Left kidney (tissue), 8 donors: ENCODE results near the gene PCDHA4. TPM values are rescaled to one million over a fixed set of nuclear protein-coding genes. Genes with fewer than 3 reads are reported as not detected.
"Not testable (repeated sequence)": the region's sequence is repeated elsewhere in the genome, so short reads cannot be mapped to it uniquely, and the experiment has no call there.

Source experiments
- DNase-seq: peaks from one replicate; pipeline ENCODE4 v3.0.0-alpha.2; 2013
- long read RNA-seq, 8 donors: transcript quantifications; one replicate each; lab custom pipeline, GENCODE V29; 2026
- polyA plus RNA-seq: library from polyadenylated mRNA; unstranded; fragments of 120-200 nt; gene quantifications from one replicate; pipeline ENCODE4 v1.2.1, GENCODE V29; 2013; ENCODE audit not compliant: insufficient read length

The PCDHA4 gene
- polyA plus RNA-seq, result 1.00 TPM
- long read RNA-seq, donor 1, full-length matches to known transcripts, result 2 of 2 reads
- long read RNA-seq, donor 1, partial matches to known transcripts, result 0 of 2 reads
- long read RNA-seq, donor 1, other reads (novel, unspliced or antisense), result 0 of 2 reads
- long read RNA-seq, donor 2, full-length matches to known transcripts, result 1 of 1 reads
- long read RNA-seq, donor 2, partial matches to known transcripts, result 0 of 1 reads
- long read RNA-seq, donor 2, other reads (novel, unspliced or antisense), result 0 of 1 reads
- long read RNA-seq, donor 3, full-length matches to known transcripts, result 2 of 2 reads
- long read RNA-seq, donor 3, partial matches to known transcripts, result 0 of 2 reads
- long read RNA-seq, donor 3, other reads (novel, unspliced or antisense), result 0 of 2 reads
- long read RNA-seq, donor 4, result 0 reads
- long read RNA-seq, donor 5, result 0 reads
- long read RNA-seq, donor 6, full-length matches to known transcripts, result 1 of 1 reads
- long read RNA-seq, donor 6, partial matches to known transcripts, result 0 of 1 reads
- long read RNA-seq, donor 6, other reads (novel, unspliced or antisense), result 0 of 1 reads
- long read RNA-seq, donor 7, full-length matches to known transcripts, result 1 of 1 reads
- long read RNA-seq, donor 7, partial matches to known transcripts, result 0 of 1 reads
- long read RNA-seq, donor 7, other reads (novel, unspliced or antisense), result 0 of 1 reads
- long read RNA-seq, donor 8, full-length matches to known transcripts, result 1 of 1 reads
- long read RNA-seq, donor 8, partial matches to known transcripts, result 0 of 1 reads
- long read RNA-seq, donor 8, other reads (novel, unspliced or antisense), result 0 of 1 reads

DNA sequence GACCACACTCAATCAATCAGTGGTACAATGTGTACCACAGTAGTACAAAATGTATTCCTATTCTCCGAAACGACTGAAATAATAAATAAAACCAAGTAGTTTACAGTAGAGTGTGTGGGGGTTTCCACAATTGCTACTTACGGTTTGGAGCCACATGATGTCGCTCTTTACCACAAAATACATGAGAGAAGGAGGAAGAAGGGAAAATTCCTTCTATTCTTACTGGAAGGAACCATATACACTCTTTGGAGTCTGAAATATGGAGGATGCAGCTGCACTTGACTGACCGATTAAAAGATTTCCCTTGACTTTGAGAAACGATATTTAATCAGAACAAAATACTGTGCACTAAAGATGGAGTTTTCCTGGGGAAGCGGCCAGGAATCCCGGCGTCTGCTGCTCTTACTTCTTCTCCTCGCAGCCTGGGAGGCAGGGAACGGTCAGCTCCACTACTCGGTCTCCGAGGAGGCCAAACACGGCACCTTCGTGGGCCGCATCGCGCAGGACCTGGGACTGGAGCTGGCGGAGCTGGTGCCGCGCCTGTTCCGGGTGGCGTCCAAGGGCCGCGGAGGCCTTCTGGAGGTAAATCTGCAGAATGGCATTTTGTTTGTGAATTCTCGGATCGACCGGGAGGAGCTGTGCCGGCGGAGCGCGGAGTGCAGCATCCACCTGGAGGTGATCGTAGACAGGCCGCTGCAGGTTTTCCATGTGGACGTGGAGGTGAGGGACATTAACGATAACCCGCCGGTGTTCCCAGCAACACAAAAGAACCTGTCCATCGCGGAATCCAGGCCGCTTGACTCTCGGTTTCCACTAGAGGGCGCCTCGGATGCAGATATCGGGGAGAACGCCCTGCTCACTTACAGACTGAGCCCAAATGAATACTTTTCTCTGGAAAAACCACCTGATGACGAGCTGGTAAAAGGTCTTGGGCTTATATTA is at the start of gene PCDHA4:
TSS of gene PCDHA4 (plus strand) at position 235 of the 942 bp plus-strand sequence.
- DNase-seq, result no peak

DNA sequence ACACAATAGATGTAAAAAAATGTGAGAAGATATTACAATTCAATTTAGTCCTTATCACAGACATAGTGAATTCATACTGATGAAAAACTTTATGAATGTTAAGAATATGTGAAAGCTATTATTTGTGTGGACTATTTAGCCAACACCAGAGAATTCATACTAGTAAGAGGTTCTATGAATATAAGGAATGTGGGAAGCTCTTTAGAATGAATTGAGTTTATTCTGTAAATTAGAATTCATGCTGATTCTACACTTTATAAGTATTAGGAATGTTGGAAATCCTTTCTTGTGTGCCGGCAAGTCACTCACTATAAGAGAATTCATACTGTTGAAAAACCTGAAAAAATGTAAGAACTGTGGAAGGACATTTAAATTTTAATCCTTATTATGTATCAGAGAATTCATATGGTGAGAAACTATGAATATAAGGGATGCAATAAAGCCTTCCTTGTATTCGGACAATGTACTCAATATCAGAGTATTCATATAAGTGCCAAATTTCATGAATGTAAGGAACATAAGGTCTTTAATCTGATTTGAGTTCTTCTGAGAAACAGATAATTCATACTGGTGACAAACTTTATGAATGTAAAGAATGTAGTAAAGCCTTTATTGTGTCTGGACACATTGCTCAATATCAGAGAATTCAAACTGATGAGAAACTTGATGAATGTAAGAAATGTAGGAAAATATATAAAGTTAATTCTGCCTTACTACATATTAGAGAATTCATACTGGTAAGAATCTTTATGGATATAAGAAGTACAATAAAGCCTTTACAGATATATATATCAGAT is 42.5 kb upstream of the PCDHA4 start:
- no peak for DNase-seq

- DNase-seq, result no peak
These were observed 39.4 kb upstream of the PCDHA4 start for GRCh38 chr5:140767444-140767843.

- DNase-seq, result no peak
These were observed 26.4 kb upstream of the PCDHA4 start for GRCh38 chr5:140780512-140780911.

GRCh38 chr5:140785905-140786686 is 20.8 kb upstream of the PCDHA4 start, which contains the start of gene PCDHA1:
Gene PCDHA1 (plus strand): TSS chr5:140786140.
- DNase-seq, result no peak

GRCh38 chr5:140787422-140787821 is 19.4 kb upstream of the PCDHA4 start:
- DNase-seq, result not testable (repeated sequence)

DNA sequence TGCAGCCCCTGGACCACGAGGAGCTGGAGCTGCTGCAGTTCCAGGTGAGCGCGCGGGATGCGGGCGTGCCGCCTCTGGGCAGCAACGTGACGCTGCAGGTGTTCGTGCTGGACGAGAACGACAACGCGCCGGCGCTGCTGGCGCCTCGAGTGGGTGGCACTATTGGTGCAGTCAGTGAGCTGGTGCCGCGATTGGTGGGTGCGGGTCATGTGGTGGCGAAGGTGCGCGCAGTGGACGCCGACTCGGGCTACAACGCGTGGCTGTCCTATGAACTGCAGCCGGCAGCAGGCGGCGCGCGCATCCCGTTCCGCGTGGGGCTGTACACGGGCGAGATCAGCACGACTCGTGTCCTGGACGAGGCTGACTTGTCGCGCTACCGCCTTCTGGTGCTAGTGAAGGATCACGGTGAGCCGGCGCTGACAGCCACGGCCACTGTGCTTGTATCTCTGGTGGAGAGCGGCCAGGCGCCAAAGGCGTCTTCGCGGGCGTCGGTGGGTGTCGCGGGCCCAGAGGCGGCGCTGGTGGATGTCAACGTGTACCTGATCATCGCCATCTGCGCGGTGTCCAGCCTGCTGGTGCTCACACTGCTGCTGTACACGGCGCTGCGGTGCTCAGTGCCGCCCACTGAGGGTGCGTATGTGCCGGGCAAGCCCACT is 18.9 kb upstream of the PCDHA4 start:
- not testable (repeated sequence) for DNase-seq

DNA sequence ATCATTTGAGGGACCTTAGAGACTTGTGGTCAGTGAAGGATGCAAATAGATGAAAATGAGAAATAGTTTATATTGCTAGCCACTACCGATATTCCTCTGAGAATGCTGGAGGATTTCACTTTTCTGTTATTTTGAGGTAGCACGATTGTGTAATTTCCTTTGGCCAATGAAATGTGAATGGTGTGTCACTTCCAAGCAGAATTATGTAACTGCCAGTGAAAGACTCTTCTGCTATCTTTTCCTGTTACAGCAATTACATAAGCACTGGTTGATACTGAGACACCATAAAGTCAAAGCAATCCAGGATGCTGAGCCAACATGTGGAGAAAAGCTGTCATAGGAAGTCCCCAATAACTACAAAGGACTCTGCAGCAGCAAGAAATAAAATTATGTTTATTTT is 15.8 kb upstream of the PCDHA4 start:
- DNase-seq, result no peak

DNA sequence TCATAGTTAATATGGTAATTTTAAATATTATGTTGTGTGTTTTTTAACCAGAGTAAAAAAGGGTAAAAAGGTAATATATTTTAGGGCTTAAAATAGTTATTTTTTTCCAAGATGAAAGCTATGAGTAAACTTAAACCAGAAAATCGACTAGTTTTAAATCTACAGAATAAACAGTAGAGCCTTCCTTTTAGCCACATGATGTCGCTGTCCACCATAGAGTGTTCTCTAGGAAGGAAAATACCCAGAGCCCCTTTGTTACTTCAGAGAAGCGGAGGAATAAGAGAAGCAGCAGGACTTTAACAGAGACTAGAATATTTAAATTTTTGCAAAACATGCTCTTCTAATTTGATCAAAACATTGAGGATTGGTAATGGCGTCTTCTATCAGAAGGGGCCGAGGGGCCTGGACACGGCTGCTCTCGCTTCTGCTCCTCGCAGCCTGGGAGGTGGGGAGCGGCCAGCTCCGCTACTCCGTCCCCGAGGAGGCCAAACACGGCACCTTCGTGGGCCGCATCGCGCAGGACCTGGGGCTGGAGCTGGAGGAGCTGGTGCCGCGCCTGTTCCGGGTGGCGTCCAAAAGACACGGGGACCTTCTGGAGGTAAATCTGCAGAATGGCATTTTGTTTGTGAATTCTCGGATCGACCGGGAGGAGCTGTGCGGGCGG is 12.1 kb upstream of the PCDHA4 start, which contains the start of gene PCDHA2:
TSS of gene PCDHA2 (plus strand) at position 258 of the 664 bp plus-strand sequence.
- DNase-seq, result no peak

GRCh38 chr5:140795259-140795641 is 11.6 kb upstream of the PCDHA4 start:
- no peak for DNase-seq

DNA sequence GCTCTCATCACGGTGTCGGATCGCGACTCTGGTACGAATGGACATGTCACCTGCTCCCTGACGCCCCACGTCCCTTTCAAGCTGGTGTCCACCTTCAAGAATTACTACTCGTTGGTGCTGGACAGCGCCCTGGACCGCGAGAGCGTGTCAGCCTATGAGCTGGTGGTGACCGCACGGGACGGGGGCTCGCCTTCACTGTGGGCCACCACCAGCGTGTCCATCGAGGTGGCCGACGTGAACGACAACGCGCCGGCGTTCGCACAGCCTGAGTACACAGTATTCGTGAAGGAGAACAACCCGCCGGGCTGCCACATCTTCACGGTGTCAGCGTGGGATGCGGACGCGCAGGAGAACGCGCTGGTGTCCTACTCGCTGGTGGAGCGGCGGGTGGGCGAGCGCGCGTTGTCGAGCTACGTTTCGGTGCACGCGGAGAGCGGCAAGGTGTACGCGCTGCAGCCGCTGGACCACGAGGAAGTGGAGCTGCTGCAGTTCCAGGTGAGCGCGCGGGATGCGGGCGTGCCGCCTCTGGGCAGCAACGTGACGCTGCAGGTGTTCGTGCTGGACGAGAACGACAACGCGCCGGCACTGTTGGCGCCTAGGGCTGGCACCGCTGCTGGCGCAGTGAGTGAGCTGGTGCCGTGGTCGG is 10.7 kb upstream of the PCDHA4 start:
- DNase-seq, result not testable (repeated sequence)

DNA sequence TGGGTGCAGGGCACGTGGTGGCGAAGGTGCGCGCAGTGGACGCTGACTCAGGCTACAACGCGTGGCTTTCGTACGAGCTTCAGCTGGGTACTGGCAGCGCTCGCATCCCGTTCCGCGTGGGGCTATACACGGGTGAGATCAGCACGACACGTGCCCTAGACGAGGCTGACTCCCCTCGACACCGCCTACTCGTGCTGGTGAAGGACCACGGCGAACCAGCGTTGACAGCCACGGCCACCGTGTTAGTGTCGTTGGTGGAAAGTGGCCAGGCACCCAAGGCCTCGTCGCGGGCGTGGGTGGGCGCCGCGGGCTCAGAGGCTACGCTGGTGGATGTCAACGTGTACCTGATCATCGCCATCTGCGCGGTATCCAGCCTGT is 10.2 kb upstream of the PCDHA4 start:
- no peak for DNase-seq

- DNase-seq, result no peak
These were observed 5.9 kb upstream of the PCDHA4 start, which contains the start of gene PCDHA3 for GRCh38 chr5:140800816-140801493. Gene PCDHA3 (plus strand): TSS chr5:140801057.

- no peak for DNase-seq
These were observed 5.4 kb upstream of the PCDHA4 start for GRCh38 chr5:140801494-140801841.

DNA sequence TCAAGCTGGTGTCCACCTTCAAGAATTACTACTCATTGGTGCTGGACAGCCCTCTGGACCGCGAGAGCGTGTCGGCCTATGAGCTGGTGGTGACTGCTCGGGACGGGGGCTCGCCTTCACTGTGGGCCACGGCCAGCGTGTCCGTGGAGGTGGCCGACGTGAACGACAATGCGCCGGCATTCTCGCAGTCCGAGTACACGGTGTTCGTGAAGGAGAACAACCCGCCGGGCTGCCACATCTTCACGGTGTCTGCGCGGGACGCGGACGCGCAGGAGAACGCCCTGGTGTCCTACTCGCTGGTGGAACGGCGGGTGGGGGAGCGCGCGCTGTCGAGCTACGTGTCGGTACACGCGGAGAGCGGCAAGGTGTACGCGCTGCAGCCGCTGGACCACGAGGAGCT is 4.5 kb upstream of the PCDHA4 start:
- DNase-seq, result not testable (repeated sequence)

DNA sequence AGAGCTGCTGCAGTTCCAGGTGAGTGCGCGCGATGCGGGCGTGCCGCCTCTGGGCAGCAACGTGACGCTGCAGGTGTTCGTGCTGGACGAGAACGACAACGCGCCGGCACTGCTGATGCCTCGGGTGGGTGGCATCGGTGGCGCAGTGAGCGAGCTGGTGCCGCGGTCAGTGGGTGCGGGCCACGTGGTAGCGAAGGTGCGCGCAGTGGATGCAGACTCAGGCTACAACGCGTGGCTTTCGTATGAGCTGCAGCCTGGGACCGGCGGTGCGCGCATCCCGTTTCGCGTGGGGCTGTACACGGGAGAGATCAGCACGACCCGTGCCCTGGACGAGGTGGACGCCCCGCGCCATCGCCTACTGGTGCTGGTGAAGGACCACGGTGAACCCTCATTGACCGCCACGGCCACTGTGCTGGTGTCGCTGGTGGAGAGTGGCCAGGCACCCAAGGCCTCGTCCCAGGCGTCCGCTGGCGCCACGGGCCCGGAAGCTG is 4.0 kb upstream of the PCDHA4 start:
- no peak for DNase-seq

DNA sequence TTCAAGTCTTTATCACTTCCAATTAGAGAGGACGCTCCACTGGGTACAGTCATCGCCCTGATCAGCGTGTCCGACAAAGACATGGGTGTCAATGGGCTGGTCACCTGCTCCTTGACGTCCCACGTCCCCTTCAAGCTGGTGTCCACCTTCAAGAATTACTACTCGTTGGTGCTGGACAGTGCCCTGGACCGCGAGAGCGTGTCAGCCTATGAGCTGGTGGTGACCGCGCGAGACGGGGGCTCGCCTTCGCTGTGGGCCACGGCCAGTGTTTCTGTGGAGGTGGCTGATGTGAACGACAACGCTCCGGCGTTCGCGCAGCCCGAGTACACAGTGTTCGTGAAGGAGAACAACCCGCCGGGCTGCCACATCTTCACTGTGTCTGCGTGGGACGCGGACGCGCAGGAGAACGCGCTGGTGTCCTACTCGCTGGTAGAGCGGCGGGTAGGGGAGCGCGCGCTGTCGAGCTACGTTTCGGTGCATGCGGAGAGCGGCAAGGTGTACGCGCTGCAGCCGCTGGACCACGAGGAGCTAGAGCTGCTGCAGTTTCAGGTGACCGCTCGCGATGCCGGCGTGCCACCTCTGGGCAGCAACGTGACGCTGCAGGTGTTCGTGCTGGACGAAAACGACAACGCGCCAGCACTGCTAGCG is 1.5 kb downstream of the PCDHA4 start:
- DNase-seq, result not testable (repeated sequence)
